Activated CD4-positive, alpha-beta T cell treated with anti-CD3 and anti-CD28 coated beads for 36 hours (primary cell): ENCODE results near the gene RNASE13. TPM values are rescaled to one million over a fixed set of nuclear protein-coding genes. Genes with fewer than 3 reads are reported as not detected.

ENCODE experiments used
- ATAC-seq: fragments of 200-7000 bp; cut with Tn5 transposase; one replicate; pipeline ENCODE4 v1.10.0; 2021; ENCODE audit warnings: mild to moderate bottlenecking, moderate library complexity
- CTCF ChIA-PET: fragments of 350-600 bp; sonication (Branson Sonifier 250); formaldehyde crosslinking; loops from one replicate; lab custom pipeline; 2021; ENCODE audit warnings: antibody characterized with exemption; lab: Charles Lee
- POLR2A ChIA-PET: fragments of 350-600 bp; sonication (Branson Sonifier 250); formaldehyde crosslinking; loops from one replicate; lab custom pipeline; 2021; ENCODE audit warnings: antibody characterized with exemption, inconsistent platforms; lab: Charles Lee
- DNase-seq: peaks from one replicate; pipeline ENCODE4 v3.0.0-alpha.2; 2020
- H3K27ac Mint-ChIP-seq: one replicate; pipeline ENCODE4 v1.8.0; 2021; ENCODE audit warnings: mixed read lengths
- H3K27me3 Mint-ChIP-seq: one replicate; pipeline ENCODE4 v1.8.0; 2021; ENCODE audit warnings: mixed read lengths
- H3K36me3 Mint-ChIP-seq: one replicate; pipeline ENCODE4 v1.8.0; 2021; ENCODE audit warnings: low read depth, mixed read lengths
- H3K4me1 Mint-ChIP-seq: one replicate; pipeline ENCODE4 v1.8.0; 2021; ENCODE audit warnings: mixed read lengths
- H3K4me3 Mint-ChIP-seq: one replicate; pipeline ENCODE4 v1.8.0; 2021; ENCODE audit warnings: mild to moderate bottlenecking, moderate library complexity, mixed read lengths
- H3K9me3 Mint-ChIP-seq: one replicate; pipeline ENCODE4 v1.8.0; 2021; ENCODE audit warnings: low read depth, mixed read lengths
- intact Hi-C, 2 experiments: fragments of 100-400 bp; cut with DNase I in 1 of 2; cut with micrococcal nuclease in 1 of 2; formaldehyde crosslinking; loops; one replicate each; pipeline versions ENCODE4 v1.14.2 to v1.15.1; 2022 to 2024; cut with DNase I, micrococcal nuclease
- total RNA-seq, 2 experiments: library from RNA; stranded (reverse); gene quantifications; one replicate each; pipeline ENCODE4 v1.2.3, GENCODE V29; 2021

Gene RNASE13
- not detected for total RNA-seq

GRCh38 chr14:21034707-21035106 is at the start of gene RNASE13:
Gene RNASE13 (minus strand): TSS chr14:21034807. CDS start chr14:21034288, 519 bp downstream.
- no peaks in the 10 kb centered on the region for H3K36me3 Mint-ChIP-seq
- H3K9me3 Mint-ChIP-seq: no peaks in the 10 kb centered on the region
- no peak for ATAC-seq
- H3K27ac Mint-ChIP-seq: no peak within 1 kb of the TSS
- no peaks in the 10 kb centered on the region for H3K4me1 Mint-ChIP-seq
- DNase-seq: no peak
- intact Hi-C loops: no loop called here
- H3K4me3 Mint-ChIP-seq: no peak within 1 kb of the TSS
- ChIA-PET POLR2A (interaction anchor here (0.6 kb wide), 1 partner anchor 64 kb away, joined by 5 read pairs; no protein-coding TSS in a partner anchor), CTCF (interaction anchor here (1.3 to 3.0 kb wide), 3 partner anchors 13 to 58 kb away, joined by 3 to 17 read pairs (median 8); no protein-coding TSS in a partner anchor)
- no peaks in the 10 kb centered on the region for H3K27me3 Mint-ChIP-seq

GRCh38 chr14:21084396-21084795 is 49.8 kb upstream of the RNASE13 start:
- Mint-ChIP-seq H3K36me3 (no peaks in the 10 kb centered on the region), H3K4me1 (peaks cover 19% of the 10 kb centered on the region), H3K27me3 (no peaks in the 10 kb centered on the region), H3K9me3 (no peaks in the 10 kb centered on the region), H3K27ac (no peak overlapping the region), H3K4me3 (no peak overlapping the region)
- ATAC-seq: no peak
- ChIA-PET CTCF (interaction anchor here (0.6 to 7.3 kb wide), 5 partner anchors 8 to 377 kb away, joined by 3 to 48 read pairs (median 4); partner anchors contain the start of gene ARHGEF40), POLR2A (no interaction called here)
- intact Hi-C loops: no loop called here
- no peak for DNase-seq

- CTCF ChIA-PET: interaction anchor here (1.1 to 7.3 kb wide), 5 partner anchors 9 to 69 kb away, joined by 3 to 48 read pairs (median 8); partner anchors contain the start of gene ARHGEF40
- peaks cover 19% of the 10 kb centered on the region for H3K4me1 Mint-ChIP-seq
- no peaks in the 10 kb centered on the region for H3K9me3 Mint-ChIP-seq
- H3K27ac Mint-ChIP-seq: no peak overlapping the region
- intact Hi-C loops: no loop called here
- ATAC-seq (no peak), DNase-seq (no peak)
- no peaks in the 10 kb centered on the region for H3K36me3 Mint-ChIP-seq
- no peaks in the 10 kb centered on the region for H3K27me3 Mint-ChIP-seq
- H3K4me3 Mint-ChIP-seq: no peak overlapping the region
- POLR2A ChIA-PET: no interaction called here
These were observed 49.1 kb upstream of the RNASE13 start for GRCh38 chr14:21083565-21084325.

GRCh38 chr14:21081521-21082142 is 47.0 kb upstream of the RNASE13 start:
- Mint-ChIP-seq H3K27me3 (no peaks in the 10 kb centered on the region), H3K4me1 (peaks cover 6% of the 10 kb centered on the region), H3K9me3 (no peaks in the 10 kb centered on the region), H3K27ac (no peak overlapping the region), H3K4me3 (no peak overlapping the region), H3K36me3 (no peaks in the 10 kb centered on the region)
- POLR2A ChIA-PET: interaction anchor here (1.0 kb wide), 1 partner anchor 13 kb away, joined by 3 read pairs; no protein-coding TSS in a partner anchor
- no peak for DNase-seq
- intact Hi-C loops: no loop called here
- ATAC-seq: no peak
- CTCF ChIA-PET: interaction anchor here (0.6 to 2.7 kb wide), 4 partner anchors 10 to 39 kb away, joined by 3 to 13 read pairs (median 4); no protein-coding TSS in a partner anchor

- intact Hi-C loops: no loop called here
- Mint-ChIP-seq H3K4me3 (no peak overlapping the region), H3K36me3 (no peaks in the 10 kb centered on the region), H3K27ac (no peak overlapping the region), H3K27me3 (no peaks in the 10 kb centered on the region), H3K4me1 (no peaks in the 10 kb centered on the region), H3K9me3 (no peaks in the 10 kb centered on the region)
- ChIA-PET POLR2A (no interaction called here), CTCF (interaction anchor here (0.7 to 1.5 kb wide), 4 partner anchors 8 to 64 kb away, joined by 3 to 7 read pairs (median 3); no protein-coding TSS in a partner anchor)
- ATAC-seq (no peak), DNase-seq (no peak)
These were observed 44.1 kb upstream of the RNASE13 start for GRCh38 chr14:21078726-21079125.

- ATAC-seq (no peak), DNase-seq (no peak)
- H3K4me3 Mint-ChIP-seq: no peak overlapping the region
- H3K36me3 Mint-ChIP-seq: no peaks in the 10 kb centered on the region
- no peaks in the 10 kb centered on the region for H3K4me1 Mint-ChIP-seq
- no peak overlapping the region for H3K27ac Mint-ChIP-seq
- H3K27me3 Mint-ChIP-seq: peaks cover 4% of the 10 kb centered on the region
- intact Hi-C loops: no loop called here
- CTCF ChIA-PET: interaction anchor here (0.7 kb wide), 1 partner anchor 26 kb away, joined by 3 read pairs; no protein-coding TSS in a partner anchor
- H3K9me3 Mint-ChIP-seq: no peaks in the 10 kb centered on the region
- POLR2A ChIA-PET: no interaction called here
These were observed 43.7 kb upstream of the RNASE13 start for GRCh38 chr14:21078287-21078686.

GRCh38 chr14:21077672-21078071 is 43.1 kb upstream of the RNASE13 start:
- H3K36me3 Mint-ChIP-seq: no peaks in the 10 kb centered on the region
- peaks cover 6% of the 10 kb centered on the region for H3K27me3 Mint-ChIP-seq
- H3K4me1 Mint-ChIP-seq: no peaks in the 10 kb centered on the region
- DNase-seq (no peak), ATAC-seq (no peak)
- CTCF ChIA-PET: interaction anchor here (0.7 to 1.1 kb wide), 2 partner anchors 27 to 64 kb away, joined by 3 to 5 read pairs; no protein-coding TSS in a partner anchor
- intact Hi-C loops: no loop called here
- POLR2A ChIA-PET: no interaction called here
- H3K4me3 Mint-ChIP-seq: no peak overlapping the region
- no peak overlapping the region for H3K27ac Mint-ChIP-seq
- no peaks in the 10 kb centered on the region for H3K9me3 Mint-ChIP-seq

- ChIA-PET CTCF (interaction anchor here (1.8 to 5.7 kb wide), 3 partner anchors 14 to 61 kb away, joined by 7 to 38 read pairs (median 13); no protein-coding TSS in a partner anchor), POLR2A (no interaction called here)
- no peak for DNase-seq
- Mint-ChIP-seq H3K27ac (no peak overlapping the region), H3K4me3 (no peak overlapping the region), H3K36me3 (no peaks in the 10 kb centered on the region), H3K4me1 (peaks cover 12% of the 10 kb centered on the region), H3K9me3 (no peaks in the 10 kb centered on the region), H3K27me3 (peaks cover 23% of the 10 kb centered on the region)
- ATAC-seq: no peak
- intact Hi-C loops: no loop called here
These were observed 41.3 kb upstream of the RNASE13 start for GRCh38 chr14:21075719-21076437.

GRCh38 chr14:21074398-21075272 is 40.0 kb upstream of the RNASE13 start:
- peaks cover 29% of the 10 kb centered on the region for H3K27me3 Mint-ChIP-seq
- no peaks in the 10 kb centered on the region for H3K36me3 Mint-ChIP-seq
- H3K4me1 Mint-ChIP-seq: peaks cover 20% of the 10 kb centered on the region
- intact Hi-C loops: no loop called here
- ATAC-seq (no peak), DNase-seq (no peak)
- CTCF ChIA-PET: interaction anchor here (0.6 to 5.7 kb wide), 5 partner anchors 15 to 314 kb away, joined by 3 to 38 read pairs (median 7); no protein-coding TSS in a partner anchor
- H3K27ac Mint-ChIP-seq: no peak overlapping the region
- no peaks in the 10 kb centered on the region for H3K9me3 Mint-ChIP-seq
- no peak overlapping the region for H3K4me3 Mint-ChIP-seq
- POLR2A ChIA-PET: no interaction called here

- Mint-ChIP-seq H3K4me1 (peaks cover 26% of the 10 kb centered on the region), H3K27ac (no peak overlapping the region), H3K36me3 (no peaks in the 10 kb centered on the region), H3K4me3 (no peak overlapping the region), H3K27me3 (peaks cover 36% of the 10 kb centered on the region), H3K9me3 (no peaks in the 10 kb centered on the region)
- no peak for DNase-seq
- intact Hi-C loops: no loop called here
- POLR2A ChIA-PET: no interaction called here
- CTCF ChIA-PET: interaction anchor here (1.5 to 5.7 kb wide), 4 partner anchors 16 to 59 kb away, joined by 4 to 38 read pairs (median 10); no protein-coding TSS in a partner anchor
- ATAC-seq: no peak
These were observed 39.3 kb upstream of the RNASE13 start for GRCh38 chr14:21073921-21074320.
